Endothelial cell (in vitro differentiated cells): Measurements from ENCODE around the gene ARHGAP8. TPM values are rescaled to one million over a fixed set of nuclear protein-coding genes. Genes with fewer than 3 reads are reported as not detected.

ENCODE experiments used
- DNase-seq: peaks from one replicate; pipeline ENCODE4 v3.0.0; 2021; ENCODE audit warnings: low spot score
- H3K27ac Mint-ChIP-seq: one replicate; pipeline ENCODE4 v1.8.0; 2021; ENCODE audit warnings: mixed read lengths, inconsistent platforms; ENCODE audit not compliant: unreplicated experiment
- H3K27me3 Mint-ChIP-seq: one replicate; pipeline ENCODE4 v1.8.0; 2021; ENCODE audit warnings: mild to moderate bottlenecking, moderate library complexity, mixed read lengths, inconsistent platforms; ENCODE audit not compliant: unreplicated experiment
- H3K36me3 Mint-ChIP-seq: one replicate; pipeline ENCODE4 v1.8.0; 2021; ENCODE audit warnings: mild to moderate bottlenecking, low read depth, mixed read lengths, inconsistent platforms; ENCODE audit not compliant: unreplicated experiment
- H3K4me1 Mint-ChIP-seq: one replicate; pipeline ENCODE4 v1.8.0; 2021; ENCODE audit warnings: mild to moderate bottlenecking, mixed read lengths, inconsistent platforms; ENCODE audit not compliant: unreplicated experiment
- H3K4me3 Mint-ChIP-seq: one replicate; pipeline ENCODE4 v1.8.0; 2021; ENCODE audit warnings: mild to moderate bottlenecking, mixed read lengths, inconsistent platforms; ENCODE audit not compliant: unreplicated experiment
- H3K9me3 Mint-ChIP-seq: one replicate; pipeline ENCODE4 v1.8.0; 2021; ENCODE audit warnings: mixed read lengths, inconsistent platforms; ENCODE audit not compliant: unreplicated experiment
- CTCF ChIP-seq: fragments of 200-600 bp; sonication (generic); IDR thresholded peaks from one replicate; pipeline ENCODE4 v1.5.0; 2021; ENCODE audit warnings: antibody characterized with exemption; ENCODE audit not compliant: unreplicated experiment
- total RNA-seq: library from RNA; stranded (reverse); fragmentation: NEBNext Ultra II Directional; extraction: Animal tissue kit (Norgen Biotek cat#: 25700); gene quantifications from one replicate; pipeline ENCODE4 v1.2.1, GENCODE V29; 2021; ENCODE audit not compliant: unreplicated experiment

The ARHGAP8 gene
- total RNA-seq, 1 donor from 2014 or later: 0.80 TPM

GRCh38 chr22:44823396-44823795, 71.0 kb downstream of the ARHGAP8 start:
- no peak for DNase-seq
- no peak overlapping the region for H3K27ac Mint-ChIP-seq
- H3K27me3 Mint-ChIP-seq: peaks cover 5% of the 10 kb centered on the region
- no peak overlapping the region for H3K4me3 Mint-ChIP-seq
- no peak for TF ChIP-seq CTCF
- no peaks in the 10 kb centered on the region for H3K4me1 Mint-ChIP-seq
- peaks cover 6% of the 10 kb centered on the region for H3K36me3 Mint-ChIP-seq
- no peaks in the 10 kb centered on the region for H3K9me3 Mint-ChIP-seq

- H3K27me3 Mint-ChIP-seq: peaks cover 5% of the 10 kb centered on the region
- no peak for TF ChIP-seq CTCF
- no peaks in the 10 kb centered on the region for H3K9me3 Mint-ChIP-seq
- H3K4me3 Mint-ChIP-seq: no peak overlapping the region
- DNase-seq: no peak
- no peaks in the 10 kb centered on the region for H3K4me1 Mint-ChIP-seq
- H3K36me3 Mint-ChIP-seq: peaks cover 6% of the 10 kb centered on the region
- no peak overlapping the region for H3K27ac Mint-ChIP-seq
Observed at GRCh38 chr22:44823806-44824205, 71.4 kb downstream of the ARHGAP8 start.

- Mint-ChIP-seq H3K9me3 (no peaks in the 10 kb centered on the region), H3K27ac (no peak overlapping the region)
- DNase-seq: no peak
Observed at GRCh38 chr22:44824271-44824670, 71.9 kb downstream of the ARHGAP8 start.

GRCh38 chr22:44825310-44826150, 73.2 kb downstream of the ARHGAP8 start:
- Mint-ChIP-seq H3K27ac (no peak overlapping the region), H3K4me1 (no peaks in the 10 kb centered on the region), H3K27me3 (peaks cover 5% of the 10 kb centered on the region), H3K9me3 (no peaks in the 10 kb centered on the region), H3K36me3 (peaks cover 6% of the 10 kb centered on the region), H3K4me3 (no peak overlapping the region)
- DNase-seq: no peak
- no peak for TF ChIP-seq CTCF

More at GRCh38 chr22:44824271-44824670, 71.9 kb downstream of the ARHGAP8 start:
- Mint-ChIP-seq H3K4me1 (no peaks in the 10 kb centered on the region), H3K4me3 (no peak overlapping the region), H3K27me3 (peaks cover 5% of the 10 kb centered on the region), H3K36me3 (peaks cover 6% of the 10 kb centered on the region)
- TF ChIP-seq CTCF: no peak

GRCh38 chr22:44827666-44828190, 75.4 kb downstream of the ARHGAP8 start:
- Mint-ChIP-seq H3K27ac (no peak overlapping the region), H3K36me3 (peaks cover 6% of the 10 kb centered on the region), H3K4me1 (no peaks in the 10 kb centered on the region), H3K4me3 (no peak overlapping the region), H3K27me3 (peaks cover 2% of the 10 kb centered on the region), H3K9me3 (no peaks in the 10 kb centered on the region)
- no peak for TF ChIP-seq CTCF
- no peak for DNase-seq
